Measurements from ENCODE around the gene CALCOCO1.
"Not testable (repeated sequence)": the region's sequence is repeated elsewhere in the genome, so short reads cannot be mapped to it uniquely, and the experiment has no call there.

The CALCOCO1 gene

GRCh38 chr12:53733051-53733806, 6.0 kb upstream of the CALCOCO1 start:
- no peak for DNase-seq

- DNase-seq = no peak
Observed at GRCh38 chr12:53729644-53730043, 2.4 kb upstream of the CALCOCO1 start.

GRCh38 chr12:53728206-53728605, 954 bp upstream of the CALCOCO1 start:
- DNase-seq = no peak

GRCh38 chr12:53726946-53727309, 324 bp downstream of the CALCOCO1 start:
- DNase-seq = no peak

- DNase-seq = no peak
Observed at GRCh38 chr12:53726341-53726740, 911 bp downstream of the CALCOCO1 start.

- DNase-seq = no peak
Observed at GRCh38 chr12:53725824-53726223, 1.4 kb downstream of the CALCOCO1 start.

- DNase-seq = no peak
Observed at GRCh38 chr12:53722450-53723041, 4.7 kb downstream of the CALCOCO1 start.

GRCh38 chr12:53720946-53721345, 6.3 kb downstream of the CALCOCO1 start:
- no peak for DNase-seq

GRCh38 chr12:53719649-53720048, 7.6 kb downstream of the CALCOCO1 start:
- no peak for DNase-seq

GRCh38 chr12:53718567-53718966, 8.7 kb downstream of the CALCOCO1 start:
- not testable (repeated sequence) for DNase-seq

- DNase-seq = no peak
Observed at GRCh38 chr12:53717319-53717718, 9.9 kb downstream of the CALCOCO1 start.

GRCh38 chr12:53714004-53714403, 13.2 kb downstream of the CALCOCO1 start:
- no peak for DNase-seq

GRCh38 chr12:53713516-53713915, 13.7 kb downstream of the CALCOCO1 start:
- no peak for DNase-seq

GRCh38 chr12:53712059-53712643, 15.1 kb downstream of the CALCOCO1 start:
- DNase-seq = no peak

GRCh38 chr12:53710091-53710490, 17.2 kb downstream of the CALCOCO1 start:
- no peak for DNase-seq

- DNase-seq = no peak
Observed at GRCh38 chr12:53709671-53710070, 17.6 kb downstream of the CALCOCO1 start.

GRCh38 chr12:53706080-53706479, 21.2 kb downstream of the CALCOCO1 start:
- no peak for DNase-seq

- no peak for DNase-seq
Observed at GRCh38 chr12:53703756-53704155, 23.5 kb downstream of the CALCOCO1 start.

- peak; percentile 8 for DNase-seq
Observed at GRCh38 chr12:53701518-53702264, 25.6 kb downstream of the CALCOCO1 start.

GRCh38 chr12:53700567-53700966, 26.7 kb downstream of the CALCOCO1 start:
- peak; percentile 70 for DNase-seq

- no peak for DNase-seq
Observed at GRCh38 chr12:53699678-53700025, 27.6 kb downstream of the CALCOCO1 start.

- DNase-seq = no peak
Observed at GRCh38 chr12:53698948-53699677, 28.1 kb downstream of the CALCOCO1 start.
